VCaP (cell line): ENCODE results near the gene ABCG5.
A peak's percentile ranks its signal among the peaks of the same experiment; 100 is the strongest.

Source experiments
- H3K27ac ChIP-seq: fragments of 450-650 bp; 2 replicates; pipeline ENCODE4 v1.5.1; 2017
- TF ChIP-seq, protein P1 (sequence below): fragments of 450-650 bp; conservative IDR thresholded peaks from 2 replicates; pipeline ENCODE4 v1.5.1; 2017; ENCODE audit warnings: mild to moderate bottlenecking, moderate library complexity

The ABCG5 gene

GRCh38 chr2:43879261-43879660 lies 40.6 kb upstream of the ABCG5 start:
- H3K27ac ChIP-seq, result no peak overlapping the region
- TF ChIP-seq, protein P1, sequence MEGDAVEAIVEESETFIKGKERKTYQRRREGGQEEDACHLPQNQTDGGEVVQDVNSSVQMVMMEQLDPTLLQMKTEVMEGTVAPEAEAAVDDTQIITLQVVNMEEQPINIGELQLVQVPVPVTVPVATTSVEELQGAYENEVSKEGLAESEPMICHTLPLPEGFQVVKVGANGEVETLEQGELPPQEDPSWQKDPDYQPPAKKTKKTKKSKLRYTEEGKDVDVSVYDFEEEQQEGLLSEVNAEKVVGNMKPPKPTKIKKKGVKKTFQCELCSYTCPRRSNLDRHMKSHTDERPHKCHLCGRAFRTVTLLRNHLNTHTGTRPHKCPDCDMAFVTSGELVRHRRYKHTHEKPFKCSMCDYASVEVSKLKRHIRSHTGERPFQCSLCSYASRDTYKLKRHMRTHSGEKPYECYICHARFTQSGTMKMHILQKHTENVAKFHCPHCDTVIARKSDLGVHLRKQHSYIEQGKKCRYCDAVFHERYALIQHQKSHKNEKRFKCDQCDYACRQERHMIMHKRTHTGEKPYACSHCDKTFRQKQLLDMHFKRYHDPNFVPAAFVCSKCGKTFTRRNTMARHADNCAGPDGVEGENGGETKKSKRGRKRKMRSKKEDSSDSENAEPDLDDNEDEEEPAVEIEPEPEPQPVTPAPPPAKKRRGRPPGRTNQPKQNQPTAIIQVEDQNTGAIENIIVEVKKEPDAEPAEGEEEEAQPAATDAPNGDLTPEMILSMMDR, result no peak

- TF ChIP-seq, protein P1, result peak; percentile 96
- no peak overlapping the region for H3K27ac ChIP-seq
Observed at GRCh38 chr2:43877782-43878464, 39.3 kb upstream of the ABCG5 start.

DNA sequence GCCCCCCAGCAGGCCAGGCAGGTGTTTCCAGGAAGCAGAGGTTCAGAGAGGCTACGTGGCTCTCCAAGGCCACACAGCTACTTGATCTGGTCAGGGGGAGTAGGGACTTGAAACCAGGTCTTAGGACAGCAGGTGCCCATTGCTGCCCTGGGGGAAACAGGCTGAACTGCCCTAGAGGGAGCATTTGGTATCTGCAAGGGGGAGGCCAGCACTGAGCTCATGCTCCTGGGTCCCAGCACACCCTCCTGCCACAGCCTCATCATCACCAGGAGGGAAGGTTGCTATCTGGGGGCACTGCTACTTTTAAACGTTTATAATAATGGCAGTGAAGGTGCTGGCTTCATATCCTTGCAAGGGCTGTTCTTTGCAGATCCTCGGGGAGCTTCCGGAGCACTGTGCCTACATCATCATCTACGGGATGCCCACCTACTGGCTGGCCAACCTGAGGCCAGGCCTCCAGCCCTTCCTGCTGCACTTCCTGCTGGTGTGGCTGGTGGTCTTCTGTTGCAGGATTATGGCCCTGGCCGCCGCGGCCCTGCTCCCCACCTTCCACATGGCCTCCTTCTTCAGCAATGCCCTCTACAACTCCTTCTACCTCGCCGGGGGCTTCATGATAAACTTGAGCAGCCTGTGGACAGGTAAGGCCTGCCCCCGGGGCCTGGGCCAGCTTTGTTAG lies 36.3 kb upstream of the ABCG5 start:
- H3K27ac ChIP-seq, result no peak overlapping the region
- TF ChIP-seq, protein P1, result no peak

DNA sequence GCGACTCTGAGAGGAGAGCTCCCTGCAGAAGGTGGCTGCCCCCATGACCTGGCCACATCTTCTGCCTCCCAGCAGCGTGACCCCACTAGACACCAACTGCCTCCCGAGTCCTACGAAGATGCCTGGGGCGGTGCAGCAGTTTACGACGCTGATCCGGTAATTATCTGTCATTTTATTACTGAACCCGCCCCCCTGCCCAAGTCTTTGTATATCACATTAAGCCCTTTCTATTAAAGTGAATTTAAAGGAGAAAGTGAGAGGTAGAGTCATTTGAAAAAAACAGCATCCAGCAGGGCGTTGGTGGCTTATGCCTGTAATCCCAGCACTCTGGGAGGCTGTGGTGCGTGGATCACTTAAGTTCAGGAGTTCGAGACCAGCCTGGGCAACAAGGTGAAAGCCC lies 33.5 kb upstream of the ABCG5 start:
- TF ChIP-seq, protein P1, result no peak
- no peak overlapping the region for H3K27ac ChIP-seq

GRCh38 chr2:43855292-43855691 lies 16.7 kb upstream of the ABCG5 start:
- H3K27ac ChIP-seq, result no peak overlapping the region
- TF ChIP-seq, protein P1, result no peak

GRCh38 chr2:43854671-43855070 lies 16.0 kb upstream of the ABCG5 start:
- H3K27ac ChIP-seq, result no peak overlapping the region
- TF ChIP-seq, protein P1, result no peak

GRCh38 chr2:43853141-43854081 lies 14.8 kb upstream of the ABCG5 start:
- H3K27ac ChIP-seq, result no peak overlapping the region

More at GRCh38 chr2:43853141-43854081, 14.8 kb upstream of the ABCG5 start:
- TF ChIP-seq, protein P1, result no peak
